ENCODE measurements around the gene CHKB.

DNA sequence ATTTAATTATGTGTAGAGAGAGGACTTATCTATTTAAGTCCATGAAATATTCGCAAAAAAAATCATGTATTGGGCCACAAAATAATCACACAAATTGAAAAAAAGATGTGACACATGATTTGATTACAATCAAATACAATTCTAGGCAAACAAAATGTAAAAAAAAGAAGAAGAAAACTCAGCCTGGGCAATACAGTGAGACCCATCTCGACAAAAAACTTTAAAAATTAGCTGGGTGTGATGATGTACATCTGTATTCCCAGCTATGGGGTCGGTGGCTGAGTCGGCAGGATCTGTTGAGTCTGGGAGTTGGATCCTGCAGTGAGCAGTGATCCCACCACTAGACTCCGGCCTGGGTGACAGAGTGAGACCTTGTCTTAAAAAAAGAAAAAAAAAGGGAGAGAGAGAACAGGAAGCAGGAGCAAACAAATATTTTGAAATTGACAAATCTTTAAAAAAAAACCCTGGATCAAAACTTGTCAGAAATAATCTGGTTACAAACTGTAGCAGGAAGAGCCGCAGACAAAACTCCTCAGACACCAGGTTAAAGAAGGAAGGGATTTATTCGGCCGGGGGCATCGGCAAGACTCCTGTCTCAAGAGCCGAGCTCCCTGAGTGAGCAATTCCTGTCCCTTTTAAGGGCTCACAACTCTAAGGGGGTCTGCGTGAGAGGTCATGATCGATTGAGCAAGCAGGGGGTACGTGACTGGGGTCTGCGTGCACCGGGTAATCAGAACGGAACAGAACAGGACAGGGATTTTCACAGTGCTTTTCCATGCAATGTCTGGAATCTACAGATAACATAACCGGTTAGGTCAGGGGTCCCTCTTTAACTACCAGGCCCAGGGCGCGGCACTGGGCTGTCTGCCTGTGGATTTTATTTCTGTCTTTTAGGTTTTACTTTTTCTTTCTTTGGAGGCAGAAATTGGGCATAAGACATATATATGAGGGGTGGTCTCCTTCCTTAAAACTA lies 49.5 kb downstream of the CHKB start:
- TF ChIP-seq, protein P1, sequence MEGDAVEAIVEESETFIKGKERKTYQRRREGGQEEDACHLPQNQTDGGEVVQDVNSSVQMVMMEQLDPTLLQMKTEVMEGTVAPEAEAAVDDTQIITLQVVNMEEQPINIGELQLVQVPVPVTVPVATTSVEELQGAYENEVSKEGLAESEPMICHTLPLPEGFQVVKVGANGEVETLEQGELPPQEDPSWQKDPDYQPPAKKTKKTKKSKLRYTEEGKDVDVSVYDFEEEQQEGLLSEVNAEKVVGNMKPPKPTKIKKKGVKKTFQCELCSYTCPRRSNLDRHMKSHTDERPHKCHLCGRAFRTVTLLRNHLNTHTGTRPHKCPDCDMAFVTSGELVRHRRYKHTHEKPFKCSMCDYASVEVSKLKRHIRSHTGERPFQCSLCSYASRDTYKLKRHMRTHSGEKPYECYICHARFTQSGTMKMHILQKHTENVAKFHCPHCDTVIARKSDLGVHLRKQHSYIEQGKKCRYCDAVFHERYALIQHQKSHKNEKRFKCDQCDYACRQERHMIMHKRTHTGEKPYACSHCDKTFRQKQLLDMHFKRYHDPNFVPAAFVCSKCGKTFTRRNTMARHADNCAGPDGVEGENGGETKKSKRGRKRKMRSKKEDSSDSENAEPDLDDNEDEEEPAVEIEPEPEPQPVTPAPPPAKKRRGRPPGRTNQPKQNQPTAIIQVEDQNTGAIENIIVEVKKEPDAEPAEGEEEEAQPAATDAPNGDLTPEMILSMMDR (conservative IDR thresholded peaks at IDR 0.05 in 1 of 2, IDR thresholded peaks at IDR 0.05 in 1 of 2; ENCODE audit: low read depth in 1 of 2, low read length in 2 of 2): no peak
- no peak for TF ChIP-seq EZH2 (IDR thresholded peaks at IDR 0.05; ENCODE audit: low read length, missing control alignments)

Data from fibroblast of lung (primary cell).